Neural progenitor cell (in vitro differentiated cells): Measurements from ENCODE around the gene HSF2. TPM values are rescaled to one million over a fixed set of nuclear protein-coding genes. Genes with fewer than 3 reads are reported as not detected.

Source experiments
- DNase-seq: peaks from one replicate; pipeline ENCODE4 v3.0.0-alpha.2; 2016; ENCODE audit warnings: low spot score
- H2AFZ ChIP-seq: fragments of 200-600 bp; sonication (generic); replicated peaks from 2 replicates; pipeline ENCODE4 v1.6.1; 2016; ENCODE audit warnings: antibody characterized with exemption
- H3F3A ChIP-seq: fragments of 200-600 bp; sonication (generic); 2 replicates; pipeline ENCODE4 v1.6.1; 2016; ENCODE audit warnings: antibody characterized with exemption, low read depth
- H3K27ac ChIP-seq: fragments of 200-600 bp; sonication (generic); 2 replicates; pipeline ENCODE4 v1.5.1; 2016; ENCODE audit warnings: mild to moderate bottlenecking
- H3K27me3 ChIP-seq: fragments of 200-600 bp; sonication (generic); 2 replicates; pipeline ENCODE4 v1.6.1; 2016; ENCODE audit warnings: mild to moderate bottlenecking, moderate library complexity
- H3K36me3 ChIP-seq: fragments of 200-600 bp; sonication (generic); 2 replicates; pipeline ENCODE4 v1.5.1; 2016
- H3K4me1 ChIP-seq: fragments of 200-600 bp; sonication (generic); 2 replicates; pipeline ENCODE4 v1.6.1; 2016; ENCODE audit warnings: mixed run types
- H3K4me2 ChIP-seq: fragments of 200-600 bp; sonication (generic); 2 replicates; pipeline ENCODE4 v1.6.1; 2016
- H3K4me3 ChIP-seq: fragments of 200-600 bp; sonication (generic); 2 replicates; pipeline ENCODE4 v1.5.1; 2016
- H3K79me2 ChIP-seq: fragments of 200-600 bp; sonication (generic); 2 replicates; pipeline ENCODE4 v1.6.1; 2016; ENCODE audit warnings: low read depth
- H3K9ac ChIP-seq: fragments of 200-600 bp; sonication (generic); 2 replicates; pipeline ENCODE4 v1.6.1; 2016
- H3K9me3 ChIP-seq: fragments of 200-600 bp; sonication (generic); 2 replicates; pipeline ENCODE4 v1.5.1; 2016; ENCODE audit warnings: low read depth
- H4K20me1 ChIP-seq: fragments of 200-600 bp; sonication (generic); 2 replicates; pipeline ENCODE4 v1.6.1; 2016; ENCODE audit warnings: low read depth
- H3K27ac Mint-ChIP-seq: 3 replicates; pipeline ENCODE4 v1.8.0; 2021; ENCODE audit warnings: mixed read lengths
- H3K27me3 Mint-ChIP-seq: 2 replicates; pipeline ENCODE4 v1.8.0; 2022; ENCODE audit warnings: low read depth, mild to moderate bottlenecking, inconsistent platforms, moderate library complexity, mixed read lengths; ENCODE audit not compliant: insufficient read depth
- H3K36me3 Mint-ChIP-seq: 3 replicates; pipeline ENCODE4 v1.8.0; 2021; ENCODE audit warnings: mixed read lengths
- H3K4me1 Mint-ChIP-seq: 3 replicates; pipeline ENCODE4 v1.8.0; 2021; ENCODE audit warnings: mixed read lengths
- H3K4me3 Mint-ChIP-seq: 3 replicates; pipeline ENCODE4 v1.8.0; 2021; ENCODE audit warnings: mild to moderate bottlenecking, moderate library complexity, mixed read lengths
- H3K9me3 Mint-ChIP-seq: 3 replicates; pipeline ENCODE4 v1.8.0; 2020; ENCODE audit warnings: mixed read lengths
- CTCF ChIP-seq: fragments of 200-600 bp; sonication (generic); IDR thresholded peaks from 2 replicates; pipeline ENCODE4 v1.5.1; 2017; ENCODE audit warnings: antibody characterized with exemption, mild to moderate bottlenecking
- EZH2 ChIP-seq: fragments of 200-600 bp; sonication (generic); IDR thresholded peaks from 2 replicates; pipeline ENCODE4 v1.6.1; 2017; ENCODE audit warnings: antibody characterized with exemption, mild to moderate bottlenecking, moderate library complexity
- EZH2phosphoT487 ChIP-seq: fragments of 200-600 bp; sonication (generic); IDR thresholded peaks from 2 replicates; pipeline ENCODE4 v1.6.1; 2017; ENCODE audit warnings: antibody characterized with exemption
- total RNA-seq: library from RNA; depleted of rRNA; stranded (reverse); fragments of >200 nt; gene quantifications from 2 replicates; pipeline ENCODE4 v1.2.3, GENCODE V29; 2015; ENCODE audit warnings: low replicate concordance

HSF2 gene
- total RNA-seq, 1 donor from 2014 or later, result 135 TPM

GRCh38 chr6:122412001-122412400 lies 12.5 kb downstream of the HSF2 start:
- Mint-ChIP-seq H3K27me3 (no peaks in the 10 kb centered on the region), H3K36me3 (peaks cover 53% of the 10 kb centered on the region), H3K27ac (no peak overlapping the region), H3K4me3 (no peak overlapping the region), H3K4me1 (no peaks in the 10 kb centered on the region), H3K9me3 (peaks cover 16% of the 10 kb centered on the region)
- Histone ChIP-seq H3K9ac (no peak overlapping the region), H3K4me1 (no peaks in the 10 kb centered on the region), H3K27ac (no peak overlapping the region), H3K36me3 (peaks cover 33% of the 10 kb centered on the region), H3F3A (no peaks in the 10 kb centered on the region), H3K9me3 (no peaks in the 10 kb centered on the region), H3K4me2 (no peak overlapping the region), H3K27me3 (no peaks in the 10 kb centered on the region), H3K79me2 (peaks cover 65% of the 10 kb centered on the region), H3K4me3 (no peak overlapping the region), H4K20me1 (peaks cover 66% of the 10 kb centered on the region), H2AFZ (no peak overlapping the region)
- no peak for DNase-seq
- no peak for TF ChIP-seq CTCF
- no peak for TF ChIP-seq EZH2phosphoT487
- TF ChIP-seq EZH2, result no peak

GRCh38 chr6:122416825-122417224 lies 17.4 kb downstream of the HSF2 start:
- Histone ChIP-seq H3F3A (no peaks in the 10 kb centered on the region), H3K79me2 (peaks cover 17% of the 10 kb centered on the region), H3K27ac (no peak overlapping the region), H3K9ac (no peak overlapping the region), H3K36me3 (peaks cover 56% of the 10 kb centered on the region), H3K9me3 (no peaks in the 10 kb centered on the region), H4K20me1 (peaks cover 18% of the 10 kb centered on the region), H2AFZ (no peak overlapping the region), H3K4me1 (no peaks in the 10 kb centered on the region), H3K4me3 (no peak overlapping the region), H3K27me3 (no peaks in the 10 kb centered on the region), H3K4me2 (no peak overlapping the region)
- no peak for DNase-seq
- Mint-ChIP-seq H3K27ac (no peak overlapping the region), H3K36me3 (peaks cover 28% of the 10 kb centered on the region), H3K4me3 (no peak overlapping the region), H3K4me1 (no peaks in the 10 kb centered on the region), H3K27me3 (no peaks in the 10 kb centered on the region), H3K9me3 (no peaks in the 10 kb centered on the region)
- TF ChIP-seq EZH2 (no peak), EZH2phosphoT487 (no peak), CTCF (no peak)

- Histone ChIP-seq H2AFZ (no peak overlapping the region), H3K4me3 (no peak overlapping the region), H3K9me3 (no peaks in the 10 kb centered on the region), H3K36me3 (peaks cover 44% of the 10 kb centered on the region), H3K9ac (no peak overlapping the region), H3K27me3 (no peaks in the 10 kb centered on the region), H4K20me1 (peaks cover 10% of the 10 kb centered on the region), H3K27ac (no peak overlapping the region), H3K4me2 (no peak overlapping the region), H3K79me2 (no peaks in the 10 kb centered on the region), H3F3A (no peaks in the 10 kb centered on the region), H3K4me1 (no peaks in the 10 kb centered on the region)
- no peak for TF ChIP-seq EZH2phosphoT487
- TF ChIP-seq CTCF, result no peak
- no peak for TF ChIP-seq EZH2
- H3K36me3 Mint-ChIP-seq, result peaks cover 39% of the 10 kb centered on the region
- no peaks in the 10 kb centered on the region for H3K4me1 Mint-ChIP-seq
- DNase-seq, result no peak
- H3K9me3 Mint-ChIP-seq, result no peaks in the 10 kb centered on the region
- no peak overlapping the region for H3K27ac Mint-ChIP-seq
- no peaks in the 10 kb centered on the region for H3K27me3 Mint-ChIP-seq
- H3K4me3 Mint-ChIP-seq, result no peak overlapping the region
Observed at GRCh38 chr6:122422003-122422402, 22.6 kb downstream of the HSF2 start.
